ENCODE measurements around the gene AGBL4. TPM values are rescaled to one million over a fixed set of nuclear protein-coding genes. Genes with fewer than 3 reads are reported as not detected.

The AGBL4 gene
- total RNA-seq, 4 donors from 2014 or later: 0.19 to 1.0 (median 1.0) TPM; not detected in 1

GRCh38 chr1:48701445-48701844 lies 1322.3 kb downstream of the AGBL4 start:
- DNase-seq (ENCODE audit: low spot score in 2 of 2): no peak
- Histone ChIP-seq H3K9me3 (no peaks in the 10 kb centered on the region), H3K27ac (no peak overlapping the region), H3K27me3 (peaks cover 4% of the 10 kb centered on the region), H3K36me3 (no peaks in the 10 kb centered on the region), H3K4me3 (no peak overlapping the region), H3K4me1 (no peaks in the 10 kb centered on the region)
- TF ChIP-seq POLR2A (IDR thresholded peaks at IDR 0.05): no peak
- TF ChIP-seq EP300 (IDR thresholded peaks at IDR 0.05): no peak
- TF ChIP-seq CTCF (IDR thresholded peaks at IDR 0.05): no peak
- WGBS: 95% methylated on average over 2 of the region's 2 CpGs

GRCh38 chr1:48697066-48697707 lies 1326.6 kb downstream of the AGBL4 start:
- TF ChIP-seq CTCF (IDR thresholded peaks at IDR 0.05) (peak; percentile 33 to 89), POLR2A (IDR thresholded peaks at IDR 0.05) (no peak), EP300 (IDR thresholded peaks at IDR 0.05) (no peak)
- no peak overlapping the region for H3K27ac ChIP-seq
- peaks cover 4% of the 10 kb centered on the region for H3K27me3 ChIP-seq
- 21% methylated on average over 5 of the region's 5 CpGs for WGBS
- no peak for DNase-seq (ENCODE audit: low spot score in 2 of 2)
- H3K4me1 ChIP-seq: peaks cover 10% of the 10 kb centered on the region
- H3K9me3 ChIP-seq: no peaks in the 10 kb centered on the region
- H3K36me3 ChIP-seq: no peaks in the 10 kb centered on the region
- H3K4me3 ChIP-seq: no peak overlapping the region

GRCh38 chr1:48695161-48695560 lies 1328.6 kb downstream of the AGBL4 start:
- Histone ChIP-seq H3K4me1 (peaks cover 12% of the 10 kb centered on the region), H3K9me3 (no peaks in the 10 kb centered on the region), H3K27me3 (peaks cover 2% of the 10 kb centered on the region), H3K4me3 (no peak overlapping the region), H3K27ac (no peak overlapping the region), H3K36me3 (no peaks in the 10 kb centered on the region)
- no peak for DNase-seq (ENCODE audit: low spot score in 2 of 2)
- TF ChIP-seq POLR2AphosphoS5 (IDR thresholded peaks at IDR 0.05): no peak
- TF ChIP-seq EP300 (IDR thresholded peaks at IDR 0.05): no peak
- TF ChIP-seq POLR2A (IDR thresholded peaks at IDR 0.05): no peak
- TF ChIP-seq CTCF (IDR thresholded peaks at IDR 0.05): no peak
- WGBS: 75% methylated on average over 2 of the region's 2 CpGs

GRCh38 chr1:48693674-48694320 lies 1330.0 kb downstream of the AGBL4 start:
- DNase-seq (ENCODE audit: low spot score in 2 of 2): no peak
- H3K27ac ChIP-seq: no peak overlapping the region
- TF ChIP-seq CTCF (IDR thresholded peaks at IDR 0.05) (no peak), POLR2AphosphoS5 (IDR thresholded peaks at IDR 0.05) (no peak), POLR2A (IDR thresholded peaks at IDR 0.05) (no peak), EP300 (IDR thresholded peaks at IDR 0.05) (no peak)
- no peaks in the 10 kb centered on the region for H3K36me3 ChIP-seq
- WGBS: 52% methylated on average over 12 of the region's 12 CpGs
- H3K27me3 ChIP-seq: peaks cover 2% of the 10 kb centered on the region
- peaks cover 12% of the 10 kb centered on the region for H3K4me1 ChIP-seq
- no peaks in the 10 kb centered on the region for H3K9me3 ChIP-seq
- H3K4me3 ChIP-seq: no peak overlapping the region

GRCh38 chr1:48693180-48693579 lies 1330.6 kb downstream of the AGBL4 start:
- peaks cover 12% of the 10 kb centered on the region for H3K4me1 ChIP-seq
- WGBS: 55% methylated on average over 9 of the region's 11 CpGs
- no peak for DNase-seq (ENCODE audit: low spot score in 2 of 2)
- H3K36me3 ChIP-seq: no peaks in the 10 kb centered on the region
- no peak overlapping the region for H3K27ac ChIP-seq
- no peaks in the 10 kb centered on the region for H3K9me3 ChIP-seq
- peaks cover 2% of the 10 kb centered on the region for H3K27me3 ChIP-seq
- no peak overlapping the region for H3K4me3 ChIP-seq
- TF ChIP-seq POLR2AphosphoS5 (IDR thresholded peaks at IDR 0.05) (no peak), CTCF (IDR thresholded peaks at IDR 0.05) (no peak), POLR2A (IDR thresholded peaks at IDR 0.05) (no peak), EP300 (IDR thresholded peaks at IDR 0.05) (no peak)
